Fibroblast of skin of scalp (primary cell): ENCODE measurements around the gene WDFY1.
"Not testable (repeated sequence)": the region's sequence is repeated elsewhere in the genome, so short reads cannot be mapped to it uniquely, and the experiment has no call there.

Experiments
- DNase-seq: peaks from one replicate; pipeline ENCODE4 v3.0.0-alpha.2; 2013

WDFY1 gene

GRCh38 chr2:223896833-223897311 is 48.3 kb downstream of the WDFY1 start:
- DNase-seq, result no peak

GRCh38 chr2:223894968-223895367 is 50.2 kb downstream of the WDFY1 start:
- DNase-seq, result no peak

DNA sequence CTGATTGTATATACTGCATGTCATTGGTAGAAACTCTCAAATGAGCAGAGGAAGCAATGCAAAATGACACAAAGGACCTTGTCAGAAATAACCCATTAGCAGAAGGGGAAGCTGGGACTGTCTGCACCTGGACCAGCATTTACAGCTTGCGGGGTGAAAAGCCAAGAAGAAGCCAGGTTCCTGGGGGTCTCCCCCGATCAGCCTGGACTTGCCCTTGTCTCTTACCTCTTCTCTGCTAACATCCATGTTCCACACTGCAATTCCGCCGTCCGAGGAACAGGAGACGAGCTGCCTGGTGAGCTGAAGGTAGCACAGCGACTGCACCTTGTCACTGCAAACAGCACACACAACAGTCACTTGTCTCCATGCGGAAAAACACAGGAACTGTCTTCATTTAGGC is 51.1 kb downstream of the WDFY1 start:
- no peak for DNase-seq

GRCh38 chr2:223890721-223891120 is 54.4 kb downstream of the WDFY1 start:
- DNase-seq, result no peak

DNA sequence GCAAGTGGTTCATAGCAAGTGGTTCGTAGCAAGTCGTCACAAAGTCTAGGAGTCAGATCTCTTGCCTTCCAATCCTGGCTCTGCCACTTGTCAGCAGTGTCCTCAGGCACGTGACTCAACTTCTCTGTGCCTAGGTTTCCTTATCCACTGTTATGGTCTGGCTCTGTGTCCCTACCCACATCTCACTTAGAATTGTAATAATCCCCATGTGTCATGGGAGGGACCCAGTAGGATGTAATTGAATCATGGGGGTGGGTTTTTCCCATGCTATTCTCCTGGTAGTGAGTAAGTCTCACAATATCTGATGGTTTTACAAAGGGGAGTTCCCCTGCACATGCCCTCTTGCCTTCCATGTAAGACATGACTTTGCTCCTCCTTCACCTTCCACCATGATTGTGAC is 55.9 kb downstream of the WDFY1 start:
- DNase-seq, result no peak

DNA sequence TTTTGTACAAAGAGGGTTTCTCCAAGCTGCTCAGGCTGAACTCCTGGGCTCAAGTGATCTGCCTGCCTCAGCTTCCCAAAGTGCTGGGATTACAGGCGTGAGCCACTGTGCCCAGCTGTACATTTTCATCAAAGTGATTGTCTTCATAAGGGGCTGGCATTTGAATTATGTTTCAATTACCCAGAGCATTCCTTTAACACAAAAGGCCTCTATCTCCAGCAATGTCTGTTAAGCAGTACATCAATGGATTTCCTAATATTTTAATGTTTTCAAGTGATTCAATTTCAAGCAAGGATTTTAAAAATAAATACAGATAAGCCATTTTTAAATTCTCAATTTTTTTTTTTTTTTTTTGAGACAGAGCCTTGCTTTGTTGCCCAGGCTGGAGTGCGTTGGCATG is 56.9 kb downstream of the WDFY1 start:
- DNase-seq, result no peak

- DNase-seq, result peak; percentile 44
Measured at GRCh38 chr2:223887127-223887526, 58.0 kb downstream of the WDFY1 start.

DNA sequence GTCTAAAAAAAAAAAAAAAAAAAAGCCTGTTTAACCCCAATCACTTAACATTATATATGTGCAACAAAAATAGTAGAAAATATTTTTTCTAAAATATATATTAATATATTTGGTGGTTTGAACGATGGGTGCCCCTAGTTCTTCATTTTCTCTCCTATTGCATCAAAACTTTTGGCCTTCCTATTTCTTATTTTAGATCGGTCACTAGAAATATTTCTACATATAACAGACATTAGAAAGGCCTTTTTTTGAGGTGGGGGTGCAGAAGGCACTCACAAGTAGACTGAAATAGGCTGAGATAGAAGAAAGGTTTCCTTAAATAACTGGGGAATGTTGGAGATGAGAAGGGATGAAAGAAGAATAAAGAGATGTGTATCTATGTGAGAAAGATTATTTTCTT is 58.4 kb downstream of the WDFY1 start:
- no peak for DNase-seq

DNA sequence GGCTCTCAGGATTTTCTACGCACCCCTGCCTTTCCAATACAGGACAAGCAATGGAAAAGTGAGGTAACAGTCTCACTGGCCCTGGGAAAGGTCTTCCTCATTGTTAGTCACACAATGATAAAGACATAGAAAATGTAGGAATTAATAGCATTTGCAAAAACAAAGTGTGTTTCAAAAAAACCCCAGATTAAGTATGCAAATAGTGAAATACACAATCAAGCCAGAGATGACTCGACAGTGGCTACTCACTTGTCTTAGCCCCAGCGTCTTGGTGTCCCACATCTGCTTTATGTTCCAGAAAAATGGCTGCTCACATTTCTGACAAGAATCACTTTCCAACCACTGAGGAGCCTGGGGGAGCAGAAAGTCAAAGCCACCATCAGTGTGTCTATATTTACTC is 60.7 kb downstream of the WDFY1 start:
- DNase-seq, result peak; percentile 55

GRCh38 chr2:223882715-223883114 is 62.4 kb downstream of the WDFY1 start:
- DNase-seq, result no peak

- DNase-seq, result no peak
Measured at GRCh38 chr2:223880796-223881195, 64.3 kb downstream of the WDFY1 start.

DNA sequence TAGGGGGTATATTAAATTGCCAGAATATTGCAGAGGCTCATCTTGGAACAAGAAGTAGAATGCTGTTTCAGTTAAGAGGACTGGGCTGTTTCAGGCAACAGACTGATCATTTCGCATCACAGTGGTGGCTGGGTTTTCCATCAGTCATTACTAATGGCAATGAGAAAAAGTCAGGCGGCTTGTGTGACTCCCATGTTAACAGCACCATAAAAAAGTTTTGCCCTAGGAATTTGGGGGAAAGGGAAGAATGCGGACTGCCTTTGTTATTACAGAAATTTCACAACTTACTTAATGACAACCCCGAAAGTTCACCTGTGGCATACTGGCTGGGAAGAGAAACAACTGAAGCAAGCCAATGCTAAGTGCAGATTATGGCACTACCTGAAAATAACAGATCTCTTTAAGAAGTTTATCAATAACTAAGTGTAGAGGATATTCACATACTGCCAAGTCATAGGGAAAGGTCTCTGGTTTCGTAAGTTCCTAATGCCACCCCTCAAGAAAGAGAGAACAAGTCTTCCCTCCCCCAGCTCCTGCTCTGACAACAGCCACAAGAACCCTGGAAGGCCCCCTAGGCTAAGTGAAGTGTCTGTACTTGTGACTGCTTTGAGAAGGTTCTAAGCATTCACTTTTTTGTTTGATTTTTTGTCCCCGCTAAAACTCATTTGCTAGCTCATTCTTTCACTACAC is 67.3 kb downstream of the WDFY1 start:
- no peak for DNase-seq

GRCh38 chr2:223873672-223874071 is 71.5 kb downstream of the WDFY1 start:
- no peak for DNase-seq

DNA sequence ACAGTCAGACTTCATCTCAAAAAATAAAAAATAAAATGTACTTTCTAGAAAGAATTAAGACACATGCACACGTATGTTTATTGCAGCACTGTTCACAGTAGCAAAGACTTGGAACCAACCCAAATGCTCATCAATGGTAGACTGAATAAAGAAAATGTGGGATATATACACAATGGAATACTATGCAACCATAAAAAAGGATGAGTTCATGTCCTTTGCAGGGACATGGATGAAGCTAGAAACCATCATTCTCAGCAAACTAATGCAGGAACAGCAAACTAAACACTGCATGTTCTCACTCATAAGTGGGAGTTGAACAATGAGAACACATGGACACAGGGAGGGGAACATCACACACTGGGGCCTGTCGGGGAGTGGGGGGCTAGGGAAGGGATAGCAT is 72.4 kb downstream of the WDFY1 start:
- DNase-seq, result not testable (repeated sequence)

GRCh38 chr2:223871661-223872060 is 73.5 kb downstream of the WDFY1 start:
- DNase-seq, result not testable (repeated sequence)

GRCh38 chr2:223870840-223871611 is 74.1 kb downstream of the WDFY1 start:
- peak; percentile 42 for DNase-seq

DNA sequence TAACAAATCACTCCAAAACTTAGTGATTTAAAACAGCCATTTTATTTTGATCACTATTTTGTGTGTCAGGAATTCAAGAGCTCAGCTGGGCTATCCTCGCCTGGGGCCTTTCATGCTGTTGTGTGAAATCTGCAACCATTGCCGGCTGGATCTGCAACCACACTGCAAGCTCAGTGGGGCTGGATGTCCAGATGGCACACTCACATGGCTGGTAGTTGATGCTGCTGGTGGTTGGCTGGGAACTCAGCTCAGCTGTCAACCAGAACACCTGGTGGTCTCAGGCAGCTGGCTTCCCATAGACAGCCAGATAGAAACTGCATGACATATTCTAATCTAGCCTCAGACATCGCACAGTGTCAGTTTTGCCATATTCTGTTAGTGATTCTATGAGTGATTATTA is 77.1 kb downstream of the WDFY1 start:
- no peak for DNase-seq

GRCh38 chr2:223865907-223866508 is 79.1 kb downstream of the WDFY1 start:
- no peak for DNase-seq

GRCh38 chr2:223865124-223865523 is 80.0 kb downstream of the WDFY1 start:
- no peak for DNase-seq

DNA sequence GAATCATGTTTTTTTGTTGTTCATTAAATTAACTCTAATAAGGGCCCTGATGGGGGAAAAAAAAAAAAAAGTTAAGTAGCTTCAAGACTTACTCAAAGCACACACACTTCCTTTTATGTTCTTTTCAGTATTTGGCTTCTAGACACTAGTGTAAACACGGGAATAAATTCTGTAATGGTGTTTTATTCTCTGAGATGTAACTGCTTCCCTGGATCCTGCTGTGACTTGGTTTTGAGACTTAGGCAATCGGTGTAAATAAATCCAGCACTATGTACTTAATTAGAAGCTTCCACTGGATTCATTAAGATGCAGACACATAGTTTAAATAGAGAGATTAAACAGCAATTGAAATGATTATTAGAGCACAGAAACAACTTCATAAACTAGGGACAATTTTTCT is 81.6 kb downstream of the WDFY1 start:
- DNase-seq, result no peak

DNA sequence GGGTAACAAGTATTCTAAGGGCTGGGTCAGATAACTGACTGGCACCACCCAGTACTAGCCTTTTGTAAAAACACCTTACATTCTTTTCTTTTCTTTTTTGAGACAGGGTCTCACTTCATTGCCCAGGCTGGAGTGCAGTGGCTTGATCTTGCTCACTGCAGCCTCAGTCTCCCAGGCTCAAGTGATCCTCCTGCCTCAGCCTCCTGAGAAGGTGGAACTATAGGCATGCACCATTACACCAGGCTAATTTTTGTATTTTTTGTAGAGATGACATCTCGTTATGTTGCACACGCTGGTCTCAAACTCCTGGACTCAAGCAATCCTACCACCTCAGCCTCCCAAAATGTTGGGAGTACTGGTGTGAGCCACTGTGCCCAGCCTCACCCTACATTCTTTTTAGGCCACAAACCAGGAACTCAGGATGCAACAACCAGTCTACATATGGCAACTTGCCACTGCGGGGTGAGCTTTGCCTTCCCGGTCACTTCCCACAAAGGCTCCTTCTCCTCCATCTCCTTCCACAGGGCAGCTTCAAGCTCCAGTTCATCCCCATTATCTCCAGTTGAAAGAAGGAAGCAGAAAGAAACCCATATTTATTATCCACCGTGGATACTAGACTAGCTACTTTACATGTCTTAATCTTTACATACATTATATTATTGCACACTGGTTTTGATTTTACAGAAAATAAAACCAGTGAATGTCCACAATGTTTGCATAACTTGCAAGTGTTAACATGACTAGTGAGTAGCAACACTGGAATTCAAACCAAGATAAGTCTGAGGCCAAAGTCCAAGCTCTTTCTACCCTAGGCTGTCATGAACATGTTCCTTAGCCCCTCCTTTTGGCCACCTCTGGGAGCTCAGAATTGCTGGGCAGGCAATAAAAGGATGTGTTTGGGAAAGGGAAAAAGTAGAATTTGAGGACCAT is 84.1 kb downstream of the WDFY1 start:
- peak; percentile 90 for DNase-seq

DNA sequence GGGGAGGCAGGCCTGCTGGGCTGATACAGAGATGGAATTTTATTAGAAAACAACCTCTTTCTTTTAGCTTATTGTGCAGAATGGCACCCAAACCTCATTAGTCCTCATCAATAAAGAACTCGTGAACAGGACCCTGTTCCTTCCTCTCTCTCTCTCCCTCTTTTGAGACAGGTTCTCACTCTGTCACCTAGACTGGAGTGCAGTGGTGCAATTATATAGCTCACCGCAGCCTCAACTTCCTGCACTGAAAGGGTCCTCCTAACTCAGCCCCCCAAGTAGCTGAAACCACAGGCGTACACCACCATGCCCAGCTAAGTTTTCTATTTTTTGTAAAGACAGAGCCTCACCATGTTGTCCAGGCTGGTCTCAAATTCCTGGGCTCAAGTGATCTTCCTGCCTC is 86.1 kb downstream of the WDFY1 start:
- no peak for DNase-seq

GRCh38 chr2:223856584-223856983 is 88.6 kb downstream of the WDFY1 start:
- no peak for DNase-seq
